GM12872 (cell line): ENCODE data around the gene FGF19.

Source experiments
- TF ChIP-seq, protein P1 (sequence below): IDR thresholded peaks from 3 replicates; pipeline ENCODE4 v1.5.1; 2011; ENCODE audit warnings: low read depth, mild to moderate bottlenecking, low read length, moderate library complexity; ENCODE audit not compliant: insufficient read depth

Gene FGF19

DNA sequence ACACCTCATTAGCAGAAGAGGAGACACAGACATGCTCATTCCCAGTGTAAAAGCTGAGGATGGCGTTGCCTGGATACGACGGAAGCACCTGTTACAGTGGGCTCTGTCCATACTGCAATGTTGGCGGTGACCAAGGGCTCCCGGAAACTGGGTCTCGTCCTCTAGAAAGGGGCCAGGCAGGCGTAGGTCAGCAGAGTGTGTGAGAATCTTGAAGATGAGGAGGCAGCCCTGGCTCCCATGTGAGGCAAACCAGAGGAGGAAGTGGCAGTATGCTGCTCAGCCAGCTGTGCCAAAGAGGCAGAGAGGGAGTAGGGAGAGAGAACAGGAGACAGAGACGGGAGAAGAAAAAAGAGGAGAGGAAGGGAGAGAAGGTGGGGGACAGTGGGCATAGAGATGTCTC, 38.9 kb downstream of the FGF19 start:
- TF ChIP-seq, protein P1, sequence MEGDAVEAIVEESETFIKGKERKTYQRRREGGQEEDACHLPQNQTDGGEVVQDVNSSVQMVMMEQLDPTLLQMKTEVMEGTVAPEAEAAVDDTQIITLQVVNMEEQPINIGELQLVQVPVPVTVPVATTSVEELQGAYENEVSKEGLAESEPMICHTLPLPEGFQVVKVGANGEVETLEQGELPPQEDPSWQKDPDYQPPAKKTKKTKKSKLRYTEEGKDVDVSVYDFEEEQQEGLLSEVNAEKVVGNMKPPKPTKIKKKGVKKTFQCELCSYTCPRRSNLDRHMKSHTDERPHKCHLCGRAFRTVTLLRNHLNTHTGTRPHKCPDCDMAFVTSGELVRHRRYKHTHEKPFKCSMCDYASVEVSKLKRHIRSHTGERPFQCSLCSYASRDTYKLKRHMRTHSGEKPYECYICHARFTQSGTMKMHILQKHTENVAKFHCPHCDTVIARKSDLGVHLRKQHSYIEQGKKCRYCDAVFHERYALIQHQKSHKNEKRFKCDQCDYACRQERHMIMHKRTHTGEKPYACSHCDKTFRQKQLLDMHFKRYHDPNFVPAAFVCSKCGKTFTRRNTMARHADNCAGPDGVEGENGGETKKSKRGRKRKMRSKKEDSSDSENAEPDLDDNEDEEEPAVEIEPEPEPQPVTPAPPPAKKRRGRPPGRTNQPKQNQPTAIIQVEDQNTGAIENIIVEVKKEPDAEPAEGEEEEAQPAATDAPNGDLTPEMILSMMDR: no peak

DNA sequence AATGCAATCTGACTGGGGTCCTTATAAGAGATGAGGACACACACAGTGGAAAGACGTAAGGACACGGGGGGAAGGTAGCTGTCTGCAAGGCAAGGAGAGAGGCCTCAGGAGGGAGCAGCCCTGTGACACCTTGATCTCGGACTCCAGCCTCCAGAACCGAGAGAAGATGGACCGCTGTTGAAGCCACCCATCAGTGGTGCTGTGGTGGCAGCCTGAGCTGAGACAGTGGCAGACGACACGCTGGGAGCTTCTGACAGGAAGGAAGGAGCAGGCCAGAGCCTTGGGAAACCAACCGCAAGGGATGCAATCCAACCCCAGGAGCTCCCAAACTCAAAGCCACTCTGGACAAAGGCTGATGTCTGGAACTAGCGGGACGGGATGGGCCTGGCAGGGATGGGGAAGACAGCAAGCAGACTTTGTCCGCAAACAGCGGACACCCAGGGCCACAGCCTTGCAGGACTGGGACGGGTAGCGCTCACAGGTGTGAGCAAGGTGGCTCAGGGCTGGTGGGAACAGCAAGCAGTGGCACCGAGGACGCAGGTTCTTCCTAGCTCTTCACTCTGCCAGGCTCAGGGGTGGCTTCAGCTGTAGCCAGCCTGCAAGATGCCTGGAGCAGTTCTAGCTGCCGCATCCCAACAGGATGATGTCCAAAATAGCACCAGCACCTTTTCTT, 39.6 kb downstream of the FGF19 start:
- TF ChIP-seq, protein P1: no peak

DNA sequence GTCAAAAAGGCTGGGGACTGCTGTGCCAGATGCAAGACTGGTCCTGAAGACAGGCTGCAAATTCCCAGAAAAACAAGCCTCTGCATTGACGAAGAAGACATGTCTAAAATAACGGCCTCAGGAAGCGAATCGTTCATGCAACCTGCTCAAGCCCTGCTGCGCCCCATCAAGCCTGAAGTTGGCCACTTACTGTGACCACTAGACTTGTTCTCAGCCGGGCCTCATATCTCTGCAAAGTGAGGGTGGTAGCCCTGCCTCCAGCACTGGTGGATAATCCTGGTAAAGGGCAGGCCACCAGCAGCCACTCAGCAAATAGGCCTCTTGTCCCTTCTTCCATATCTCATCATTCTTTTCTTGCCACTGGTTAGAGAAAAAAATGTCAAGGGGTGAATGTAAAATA, 40.5 kb downstream of the FGF19 start:
- TF ChIP-seq, protein P1: no peak

DNA sequence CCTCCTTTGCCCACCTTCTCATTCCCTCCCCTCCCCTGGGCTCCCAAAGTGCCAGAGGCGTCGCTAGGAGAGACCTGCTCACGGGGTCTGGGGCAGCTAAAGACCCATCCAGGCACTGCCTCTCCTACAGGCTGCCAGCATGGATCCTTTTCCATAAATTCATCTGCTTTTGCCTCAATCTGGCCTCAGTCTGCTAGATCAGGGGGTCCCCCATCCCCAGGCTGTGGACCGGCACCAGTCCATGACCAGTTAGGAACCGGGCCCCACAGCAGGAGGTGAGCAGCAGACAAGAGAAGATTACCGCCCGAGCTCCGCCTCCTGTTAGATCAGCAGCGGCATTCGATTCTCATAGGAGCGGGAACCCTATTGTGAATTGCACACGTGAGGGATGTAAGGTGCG, 41.0 kb downstream of the FGF19 start:
- TF ChIP-seq, protein P1: no peak

DNA sequence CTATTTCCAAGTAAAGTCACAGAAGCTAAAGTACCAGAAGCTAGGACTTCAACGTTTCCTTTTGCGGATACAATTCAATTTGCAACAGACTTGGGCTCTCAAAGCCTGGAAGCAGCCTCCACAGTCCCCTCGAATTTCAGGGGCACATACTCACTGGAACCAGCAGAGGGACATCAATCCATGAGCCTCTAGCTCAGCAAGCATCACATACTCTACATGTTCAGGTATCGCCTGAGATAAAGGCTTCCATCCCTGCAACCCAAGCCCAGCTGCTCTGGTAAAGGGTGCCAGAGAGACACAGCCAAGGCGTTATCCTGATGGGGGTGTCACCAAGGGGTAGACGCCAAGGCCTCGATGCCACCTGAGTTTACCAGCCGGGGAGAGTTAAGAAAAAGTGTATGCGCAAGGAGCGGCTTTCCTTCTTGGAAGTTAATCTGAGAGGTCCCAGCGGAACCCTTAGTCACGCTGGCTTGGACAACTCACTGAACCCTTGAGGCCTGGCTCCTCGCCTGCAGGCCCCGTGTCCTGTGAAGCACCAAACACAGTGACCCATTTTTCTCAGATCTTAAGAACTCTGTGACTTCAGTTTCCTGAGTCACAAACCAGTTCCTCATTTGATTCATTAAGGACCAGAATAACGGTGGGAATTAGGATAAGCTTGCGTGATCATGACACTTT, 41.7 kb downstream of the FGF19 start:
- TF ChIP-seq, protein P1: peak; percentile 13; the same call in 1 of the 3 replicates

DNA sequence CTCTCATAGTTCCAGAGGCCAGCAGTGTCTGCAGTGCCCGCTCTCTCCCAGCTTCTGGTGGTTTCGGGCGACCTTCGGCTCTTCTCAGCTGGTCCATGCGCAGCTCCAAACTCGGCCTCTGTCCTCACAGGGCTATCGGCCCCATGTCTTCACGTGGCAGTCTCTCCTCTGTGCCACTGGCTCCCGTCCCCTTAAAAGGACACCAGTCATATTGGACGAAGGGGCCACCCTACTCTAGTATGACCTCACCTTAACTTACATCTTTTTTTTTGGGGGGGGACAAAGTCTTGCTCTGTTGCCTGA, 42.5 kb downstream of the FGF19 start:
- TF ChIP-seq, protein P1: no peak

DNA sequence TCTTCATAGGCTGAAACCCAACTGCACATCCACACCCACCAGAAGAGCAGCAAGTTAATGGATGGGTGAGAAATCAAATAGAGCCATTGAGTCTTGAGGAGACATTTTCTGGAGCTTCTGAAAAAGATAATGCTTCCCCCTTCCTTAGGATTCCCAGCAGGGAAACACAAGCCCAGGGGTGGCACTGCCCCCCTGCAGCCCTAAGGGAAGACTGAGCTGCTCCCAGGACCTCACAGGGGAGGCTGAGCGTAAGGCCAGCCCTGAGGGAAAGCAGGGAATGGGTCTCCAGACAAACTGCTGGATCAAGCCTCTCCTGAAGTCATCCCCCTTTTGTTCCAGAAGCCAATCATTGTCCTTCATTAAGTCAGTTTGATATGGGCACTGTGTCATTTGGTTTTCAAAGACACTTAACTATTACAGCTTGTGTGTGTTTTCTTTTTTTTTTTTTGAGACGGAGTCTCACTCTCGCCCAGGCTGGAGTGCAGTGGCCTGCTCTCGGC, 43.8 kb downstream of the FGF19 start:
- TF ChIP-seq, protein P1: no peak
